OCI-LY1 (cell line): ENCODE results near the gene OR11H6.
"Not testable (repeated sequence)": the region's sequence is repeated elsewhere in the genome, so short reads cannot be mapped to it uniquely, and the experiment has no call there.

Experiments used
- H2AFZ ChIP-seq: fragments of 200-600 bp; sonication (generic), shearing (Covaris generic); 2 replicates; pipeline ENCODE4 v1.6.0; 2014; ENCODE audit warnings: antibody characterized with exemption, mild to moderate bottlenecking, low read length
- H3F3A ChIP-seq: fragments of 200-600 bp; sonication (generic), shearing (Covaris generic); 2 replicates; pipeline ENCODE4 v1.6.0; 2014; ENCODE audit warnings: mild to moderate bottlenecking, antibody characterized with exemption, low read length, moderate library complexity; ENCODE audit not compliant: insufficient read depth
- H3K27ac ChIP-seq: fragments of 200-600 bp; sonication (generic); 2 replicates; pipeline ENCODE4 v1.5.1; 2014; ENCODE audit warnings: low read length, mixed run types, mild to moderate bottlenecking, low read depth; ENCODE audit not compliant: poor library complexity, severe bottlenecking
- H3K27me3 ChIP-seq: fragments of 200-600 bp; sonication (generic); 2 replicates; pipeline ENCODE4 v1.6.0; 2014; ENCODE audit warnings: antibody characterized with exemption, mild to moderate bottlenecking, low read length, moderate library complexity; ENCODE audit not compliant: insufficient read depth
- H3K36me3 ChIP-seq: fragments of 200-600 bp; sonication (generic); 2 replicates; pipeline ENCODE4 v1.6.1; 2014; ENCODE audit warnings: mild to moderate bottlenecking, antibody characterized with exemption, low read length, moderate library complexity, mixed read lengths; ENCODE audit not compliant: insufficient read depth
- H3K4me1 ChIP-seq: fragments of 200-600 bp; sonication (generic); 2 replicates; pipeline ENCODE4 v1.5.1; 2014; ENCODE audit warnings: mild to moderate bottlenecking, low read length, moderate library complexity; ENCODE audit not compliant: insufficient read depth, severe bottlenecking
- H3K4me2 ChIP-seq: fragments of 200-600 bp; sonication (generic), shearing (Covaris generic); 2 replicates; pipeline ENCODE4 v1.6.1; 2014; ENCODE audit warnings: low read length
- H3K4me3 ChIP-seq: fragments of 200-600 bp; sonication (generic); 2 replicates; pipeline ENCODE4 v1.5.1; 2014; ENCODE audit warnings: low read length, low read depth, mild to moderate bottlenecking, mixed read lengths; ENCODE audit not compliant: poor library complexity, severe bottlenecking
- H3K79me2 ChIP-seq: fragments of 200-600 bp; shearing (Covaris generic); 2 replicates; pipeline ENCODE4 v1.6.1; 2016; ENCODE audit warnings: mixed run types, low read length, mixed read lengths; ENCODE audit not compliant: insufficient read depth
- H3K9ac ChIP-seq: fragments of 200-600 bp; sonication (generic), shearing (Covaris generic); 2 replicates; pipeline ENCODE4 v1.6.1; 2014; ENCODE audit warnings: mild to moderate bottlenecking, low read length, mixed read lengths
- H3K9me2 ChIP-seq: fragments of 200-600 bp; sonication (generic), shearing (Covaris generic); 2 replicates; pipeline ENCODE4 v1.6.1; 2014; ENCODE audit warnings: low read depth, mild to moderate bottlenecking, low read length, mixed read lengths
- H3K9me3 ChIP-seq: fragments of 200-600 bp; shearing (Covaris generic); 2 replicates; pipeline ENCODE4 v1.6.1; 2014; ENCODE audit warnings: low read length, mixed read lengths
- H4K20me1 ChIP-seq: fragments of 200-600 bp; sonication (generic), shearing (Covaris generic); 2 replicates; pipeline ENCODE4 v1.6.0; 2016; ENCODE audit warnings: mild to moderate bottlenecking, low read length; ENCODE audit not compliant: insufficient read depth
- CTCF ChIP-seq: fragments of 200-600 bp; sonication (generic), shearing (Covaris generic); IDR thresholded peaks from 2 replicates; pipeline ENCODE4 v1.5.1; 2017; ENCODE audit warnings: mild to moderate bottlenecking, antibody characterized with exemption, low read length, moderate library complexity, mixed read lengths
- EZH2 ChIP-seq: fragments of 200-600 bp; sonication (generic), shearing (Covaris generic); IDR thresholded peaks from 2 replicates; pipeline ENCODE4 v1.8.0; 2017; ENCODE audit warnings: borderline replicate concordance, mixed run types, mild to moderate bottlenecking, antibody characterized with exemption, low read length, moderate library complexity, mixed read lengths

The OR11H6 gene

DNA sequence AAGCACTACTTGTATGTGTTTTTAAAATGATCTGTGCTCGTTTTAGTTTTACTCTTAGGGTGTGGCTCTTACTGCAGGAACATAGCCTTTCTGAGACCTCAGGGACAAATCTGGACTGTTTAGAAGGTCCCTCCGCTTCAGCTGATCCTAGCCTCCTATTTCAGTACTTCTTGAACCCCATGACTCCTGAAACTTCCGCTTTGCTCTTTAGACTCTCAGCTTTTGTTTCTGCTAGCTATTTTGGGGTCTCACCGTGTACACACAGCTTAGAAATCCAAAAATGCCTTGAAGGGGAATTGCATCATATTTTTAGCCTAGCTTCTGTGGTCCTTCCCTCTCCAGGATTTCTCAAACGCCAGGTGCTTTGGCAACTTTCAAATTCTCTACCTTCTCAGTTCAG, 24.5 kb upstream of the OR11H6 start:
- no peak overlapping the region for H3K27ac ChIP-seq
- H3K9ac ChIP-seq, result no peak overlapping the region
- H3K4me3 ChIP-seq, result no peak overlapping the region
- no peak overlapping the region for H3K4me2 ChIP-seq
- no peaks in the 10 kb centered on the region for H3K27me3 ChIP-seq
- no peak overlapping the region for H2AFZ ChIP-seq
- H3K4me1 ChIP-seq, result no peaks in the 10 kb centered on the region
- no peaks in the 10 kb centered on the region for H3K79me2 ChIP-seq
- no peaks in the 10 kb centered on the region for H3F3A ChIP-seq
- no peaks in the 10 kb centered on the region for H3K9me2 ChIP-seq
- TF ChIP-seq EZH2 (no peak), CTCF (no peak)
- H3K36me3 ChIP-seq, result no peaks in the 10 kb centered on the region
- H3K9me3 ChIP-seq, result no peaks in the 10 kb centered on the region
- no peaks in the 10 kb centered on the region for H4K20me1 ChIP-seq

DNA sequence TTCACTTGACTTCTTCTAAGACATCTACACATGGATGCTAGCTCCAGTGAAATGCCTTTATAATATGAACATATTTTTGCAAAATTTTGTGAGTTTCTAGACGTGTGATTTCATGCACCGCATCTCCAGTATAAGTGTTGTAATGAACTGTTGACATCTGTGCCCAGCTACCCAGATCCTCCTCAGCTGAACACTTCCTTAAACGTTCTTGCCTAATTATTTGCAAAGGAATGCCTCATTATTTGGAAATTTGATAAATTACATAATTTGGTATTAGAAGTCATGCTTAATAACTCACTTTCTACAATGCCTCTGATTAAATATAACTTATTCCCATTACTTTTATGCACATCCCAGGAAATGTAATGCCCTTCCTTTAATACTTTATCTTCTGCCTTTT, 18.8 kb upstream of the OR11H6 start:
- no peak overlapping the region for H3K4me2 ChIP-seq
- H3K9ac ChIP-seq, result no peak overlapping the region
- H2AFZ ChIP-seq, result no peak overlapping the region
- H3K4me3 ChIP-seq, result no peak overlapping the region
- no peaks in the 10 kb centered on the region for H3K79me2 ChIP-seq
- no peaks in the 10 kb centered on the region for H3K36me3 ChIP-seq
- TF ChIP-seq EZH2, result no peak
- no peaks in the 10 kb centered on the region for H3K4me1 ChIP-seq
- no peaks in the 10 kb centered on the region for H3K27me3 ChIP-seq
- no peaks in the 10 kb centered on the region for H3F3A ChIP-seq
- no peaks in the 10 kb centered on the region for H3K9me2 ChIP-seq
- no peak overlapping the region for H3K27ac ChIP-seq
- H3K9me3 ChIP-seq, result no peaks in the 10 kb centered on the region
- H4K20me1 ChIP-seq, result no peaks in the 10 kb centered on the region

DNA sequence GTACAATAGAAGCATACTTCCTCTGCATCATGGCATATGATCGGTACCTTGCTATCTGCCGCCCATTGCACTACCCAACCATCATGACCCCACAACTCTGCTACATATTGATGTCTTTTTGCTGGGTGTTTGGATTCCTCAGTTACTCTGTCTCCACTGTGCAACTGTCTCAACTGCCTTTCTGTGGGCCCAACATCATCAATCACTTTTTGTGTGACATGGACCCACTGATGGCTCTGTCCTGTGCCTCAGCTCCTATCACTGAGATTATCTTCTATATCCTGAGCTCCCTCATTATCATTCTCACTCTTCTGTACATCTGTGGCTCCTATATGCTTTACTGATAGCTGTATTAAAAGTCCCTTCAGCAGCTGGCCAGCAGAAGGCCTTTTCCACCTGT, 13.9 kb upstream of the OR11H6 start:
- Histone ChIP-seq H4K20me1 (no peaks in the 10 kb centered on the region), H3K9ac (no peak overlapping the region), H3K4me1 (no peaks in the 10 kb centered on the region), H3K9me3 (no peaks in the 10 kb centered on the region; the same call in 1 of the 2 replicates), H3K9me2 (no peaks in the 10 kb centered on the region), H3K4me2 (no peak overlapping the region), H2AFZ (no peak overlapping the region), H3F3A (no peaks in the 10 kb centered on the region), H3K36me3 (no peaks in the 10 kb centered on the region), H3K79me2 (no peaks in the 10 kb centered on the region), H3K27me3 (no peaks in the 10 kb centered on the region), H3K27ac (no peak overlapping the region), H3K4me3 (no peak overlapping the region)
- TF ChIP-seq EZH2 (no peak), CTCF (no peak)

DNA sequence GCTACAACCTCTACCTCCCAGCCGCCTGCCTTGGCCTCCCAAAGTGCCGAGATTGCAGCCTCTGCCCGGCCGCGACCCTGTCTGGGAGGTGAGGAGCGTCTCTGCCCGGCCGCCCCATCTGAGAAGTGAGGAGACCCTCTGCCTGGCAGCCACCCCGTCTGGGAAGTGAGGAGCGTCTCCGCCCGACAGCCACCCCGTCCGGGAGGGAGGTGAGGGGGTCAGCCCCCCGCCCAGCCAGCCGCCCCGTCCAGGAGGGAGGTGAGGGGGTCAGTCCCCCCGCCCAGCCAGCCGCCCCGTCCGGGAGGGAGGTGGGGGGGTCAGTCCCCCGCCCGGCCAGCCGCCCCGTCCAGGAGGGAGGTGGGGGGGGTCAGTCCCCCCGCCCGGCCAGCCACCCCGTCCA, 11.1 kb upstream of the OR11H6 start:
- H3K36me3 ChIP-seq, H3F3A ChIP-seq, H3K4me1 ChIP-seq, H4K20me1 ChIP-seq, H3K9me2 ChIP-seq, H3K79me2 ChIP-seq, H3K4me3 ChIP-seq, H3K27me3 ChIP-seq, H3K9ac ChIP-seq, H3K27ac ChIP-seq, H3K9me3 ChIP-seq, H3K4me2 ChIP-seq, H2AFZ ChIP-seq: not testable (repeated sequence)
